A549 (cell line): ENCODE measurements around the gene CTU2. TPM values are rescaled to one million over a fixed set of nuclear protein-coding genes. Genes with fewer than 3 reads are reported as not detected.

Experiments used
- ATAC-seq, 2 experiments: fragments of 200-7000 bp in 1 of 2; fragments of >200 bp in 1 of 2; cut with Nextera tagmentation in 1 of 2; cut with Tn5 transposase in 1 of 2; 3 replicates each; pipeline versions ENCODE4 v1.8.0 to v1.9.1; 2018 to 2020; ENCODE audit warnings: mild to moderate bottlenecking in 1 of 2, moderate library complexity in 1 of 2
- CTCF ChIA-PET: fragments of 300-600 bp; sonication (Branson Sonifier 250); formaldehyde crosslinking; extraction: SDS; loops from one replicate; lab custom pipeline; 2021; ENCODE audit warnings: antibody characterized with exemption, inconsistent platforms; lab: Yijun Ruan, JAX
- POLR2A ChIA-PET: fragments of 350-600 bp; formaldehyde crosslinking; extraction: SDS; loops from one replicate; lab custom pipeline; 2021; ENCODE audit warnings: antibody characterized with exemption, inconsistent platforms; lab: Yijun Ruan, JAX
- DNase-seq, 2 experiments: peaks; one replicate each; pipeline versions ENCODE4 v3.0.0 to v3.0.0-alpha.2; 2011 to 2016; ENCODE audit warnings: low read depth in 1 of 2, low spot score in 1 of 2
- FAIRE-seq: peaks from 2 replicates; lab custom pipeline; 2011; peaks lifted over from hg19 to GRCh38; lab: Jason Lieb, UNC
- H3K27ac ChIP-seq, 2 experiments: fragments of >200 bp; sonication (Bioruptor Twin); formaldehyde crosslinking; 3 replicates each; pipeline ENCODE4 v1.5.1; 2016 to 2017
- H3K4me1 ChIP-seq: fragments of >200 bp; sonication (Bioruptor Twin); formaldehyde crosslinking; 3 replicates; pipeline ENCODE4 v1.6.1; 2016
- H3K4me2 ChIP-seq: fragments of >200 bp; sonication (Bioruptor Twin); formaldehyde crosslinking; 3 replicates; pipeline ENCODE4 v1.6.1; 2016
- H3K4me3 ChIP-seq: fragments of >200 bp; sonication (Bioruptor Twin); formaldehyde crosslinking; 3 replicates; pipeline ENCODE4 v1.5.1; 2016
- H3K9me3 ChIP-seq: fragments of >200 bp; sonication (Bioruptor Twin); formaldehyde crosslinking; 3 replicates; pipeline ENCODE4 v1.6.1; 2016
- CBX8 ChIP-seq: fragments of 200-600 bp; sonication (generic); IDR thresholded peaks from 2 replicates; pipeline ENCODE4 v1.6.1; 2016
- CHD2 ChIP-seq: fragments of 150-350 bp; IDR thresholded peaks from 2 replicates; pipeline ENCODE4 v1.6.1; 2014; ENCODE audit warnings: low read length; ENCODE audit not compliant: partially characterized antibody
- CHD4 ChIP-seq: fragments of 200-600 bp; sonication (generic); IDR thresholded peaks from 2 replicates; pipeline ENCODE4 v1.6.1; 2016; ENCODE audit warnings: antibody characterized with exemption, mild to moderate bottlenecking, borderline replicate concordance
- FOXS1 ChIP-seq: fragments of 250-450 bp; sonication (Bioruptor Pico); IDR thresholded peaks from 2 replicates; pipeline ENCODE4 v1.5.0; 2020; ENCODE audit warnings: mild to moderate bottlenecking, moderate library complexity
- HES2 ChIP-seq: fragments of >200 bp; sonication (Bioruptor Twin); formaldehyde crosslinking; IDR thresholded peaks from 2 replicates; pipeline ENCODE4 v1.6.1; 2016
- HOXA7 ChIP-seq: fragments of 250-450 bp; sonication (Bioruptor Pico); IDR thresholded peaks from 2 replicates; pipeline ENCODE4 v1.5.0; 2020; ENCODE audit warnings: mild to moderate bottlenecking, moderate library complexity
- HOXB13 ChIP-seq: fragments of 250-450 bp; sonication (Bioruptor Pico); IDR thresholded peaks from 2 replicates; pipeline ENCODE4 v1.5.0; 2020; ENCODE audit warnings: low read depth, mild to moderate bottlenecking, moderate library complexity
- HOXB5 ChIP-seq: fragments of 250-450 bp; sonication (Bioruptor Pico); IDR thresholded peaks from 2 replicates; pipeline ENCODE4 v1.5.0; 2020; ENCODE audit warnings: mild to moderate bottlenecking, moderate library complexity
- JUN ChIP-seq, 2 experiments: fragments of >200 bp; sonication (Bioruptor Twin); formaldehyde crosslinking; IDR thresholded peaks; 2 replicates in 1 of 2; 3 replicates in 1 of 2; pipeline ENCODE4 v1.6.1; 2016 to 2017
- KDM5A ChIP-seq: fragments of 200-600 bp; sonication (generic); IDR thresholded peaks from 2 replicates; pipeline ENCODE4 v1.6.1; 2016; ENCODE audit warnings: antibody characterized with exemption, mild to moderate bottlenecking
- NFE2L2 ChIP-seq: fragments of 150-350 bp; conservative IDR thresholded peaks from 2 replicates; pipeline ENCODE4 v1.6.1; 2014; ENCODE audit warnings: low read length
- PBX3 ChIP-seq: IDR thresholded peaks from 2 replicates; pipeline ENCODE4 v1.6.1; 2012
- RAD21 ChIP-seq, 2 experiments: fragments of >200 bp in 1 of 2; sonication (Bioruptor Twin) in 1 of 2; formaldehyde crosslinking in 1 of 2; IDR thresholded peaks in 1 of 2; conservative IDR thresholded peaks in 1 of 2; 2 replicates in 1 of 2; 3 replicates in 1 of 2; pipeline ENCODE4 v1.6.1; 2012 to 2018; ENCODE audit warnings: inconsistent platforms in 1 of 2
- ZSCAN20 ChIP-seq: fragments of 250-450 bp; sonication (Bioruptor Pico); IDR thresholded peaks from 2 replicates; pipeline ENCODE4 v1.8.0; 2022; ENCODE audit warnings: mild to moderate bottlenecking, moderate library complexity
- WGBS: methylation state at CpG from one replicate; pipeline ENCODE4 v1.1.6; 2017; ENCODE audit errors: missing lambda C conversion rate; 5-methylcytosine and 5-hydroxymethylcytosine counted together
- polyA plus RNA-seq, 4 experiments: library from polyadenylated mRNA; depleted of rRNA in 3 of 4; stranded (reverse); fragments of >200 nt; fragmentation: RNase III in 1 of 4; extraction: RNeasy Plus Mini Kit Qiagen cat#74134 plus additional on column Dnase treatment in 1 of 4; gene quantifications; 2 replicates in 3 of 4; 3 replicates in 1 of 4; pipeline ENCODE4 v1.2.3, GENCODE V29; 2011 to 2017

CTU2 gene
- polyA plus RNA-seq, 2 of the 4 experiments (the other 2 are of a cell fraction): 16.4 to 21.8 TPM

GRCh38 chr16:88764913-88765349 lies 58.6 kb downstream of the CTU2 start:
- Histone ChIP-seq H3K4me1 (peaks cover 52% of the 10 kb centered on the region), H3K27ac (peak overlapping the region in 1 of 2 experiments; percentile 35; a peak in 1 of 6 replicates), H3K4me2 (0 out of 3 replicates have a peak overlapping the region, but pooled peaks have one; percentile 17), H3K4me3 (no peak overlapping the region), H3K9me3 (no peaks in the 10 kb centered on the region)
- ChIA-PET CTCF (interaction anchor here (31.8 kb wide), 1 partner anchor 23 kb away, joined by 596 read pairs; no protein-coding TSS in a partner anchor), POLR2A (no interaction called here)
- WGBS: 64% methylated on average over 3 of the region's 9 CpGs
- DNase-seq (no peak), FAIRE-seq (no peak), ATAC-seq (peak in 1 of 2 experiments; percentile 25; a peak in 3 of 6 replicates)
- TF ChIP-seq CHD4 (no peak), ZSCAN20 (CRISPR knock-in tag) (no peak), RAD21 (conservative IDR thresholded peaks at IDR 0.05 in 1 of 2, IDR thresholded peaks at IDR 0.05 in 1 of 2) (no peak), HOXA7 (no peak), JUN (IDR thresholded peaks at IDR 0.05) (no peak), CBX8 (no peak), HOXB13 (CRISPR knock-in tag) (no peak), HES2 (no peak), KDM5A (no peak), PBX3 (no peak), HOXB5 (CRISPR knock-in tag) (no peak), FOXS1 (CRISPR knock-in tag) (no peak), CHD2 (no peak), NFE2L2 (no peak)

Other genes starting within 250 kb of the CTU2 start
- 13.1 and 21.1 TPM in 2 replicates for gene ZC3H18, start 136.1 kb upstream of the CTU2 start, polyA plus RNA-seq (2011; rRNA removed)
- gene ZC3H18, start 136.1 kb upstream of the CTU2 start, polyA plus RNA-seq (2017; fragmentation: RNase III; extraction: RNeasy Plus Mini Kit Qiagen cat#74134 plus additional on column Dnase treatment): 46.5 to 48.2 TPM (median 47.9 TPM) in 3 replicates
- not detected in 2 replicates for gene IL17C, start 67.9 kb upstream of the CTU2 start, polyA plus RNA-seq (2011; rRNA removed)
- gene IL17C, start 67.9 kb upstream of the CTU2 start, polyA plus RNA-seq (2017; fragmentation: RNase III; extraction: RNeasy Plus Mini Kit Qiagen cat#74134 plus additional on column Dnase treatment): not detected in 3 replicates
- gene CYBA, start 55.5 kb upstream of the CTU2 start, polyA plus RNA-seq (2011; rRNA removed): 69.1 and 75.7 TPM in 2 replicates
- gene CYBA, start 55.5 kb upstream of the CTU2 start, polyA plus RNA-seq (2017; fragmentation: RNase III; extraction: RNeasy Plus Mini Kit Qiagen cat#74134 plus additional on column Dnase treatment): 160 to 185 TPM (median 175 TPM) in 3 replicates
- gene MVD, start 43.4 kb upstream of the CTU2 start, polyA plus RNA-seq (2011; rRNA removed): 5.8 and 6.4 TPM in 2 replicates
- 28.6 to 43.1 TPM (median 39.0 TPM) in 3 replicates for gene MVD, start 43.4 kb upstream of the CTU2 start, polyA plus RNA-seq (2017; fragmentation: RNase III; extraction: RNeasy Plus Mini Kit Qiagen cat#74134 plus additional on column Dnase treatment)
- not detected in 2 replicates for gene SNAI3, start 20.0 kb upstream of the CTU2 start, polyA plus RNA-seq (2011; rRNA removed)
- 0.05 to 0.08 TPM in 2 of 3 replicates, not detected in the other for gene SNAI3, start 20.0 kb upstream of the CTU2 start, polyA plus RNA-seq (2017; fragmentation: RNase III; extraction: RNeasy Plus Mini Kit Qiagen cat#74134 plus additional on column Dnase treatment)
- gene RNF166, start 95 bp upstream of the CTU2 start, polyA plus RNA-seq (2011; rRNA removed): 7.9 and 9.4 TPM in 2 replicates
- 10.4 to 11.6 TPM (median 11.6 TPM) in 3 replicates for gene RNF166, start 95 bp upstream of the CTU2 start, polyA plus RNA-seq (2017; fragmentation: RNase III; extraction: RNeasy Plus Mini Kit Qiagen cat#74134 plus additional on column Dnase treatment)
- gene PIEZO1, start 78.7 kb downstream of the CTU2 start, polyA plus RNA-seq (2011; rRNA removed): 26.1 and 35.9 TPM in 2 replicates
- 78.3 to 84.7 TPM (median 79.1 TPM) in 3 replicates for gene PIEZO1, start 78.7 kb downstream of the CTU2 start, polyA plus RNA-seq (2017; fragmentation: RNase III; extraction: RNeasy Plus Mini Kit Qiagen cat#74134 plus additional on column Dnase treatment)
- gene CDT1, start 97.3 kb downstream of the CTU2 start, polyA plus RNA-seq (2011; rRNA removed): 3.4 and 3.8 TPM in 2 replicates
- 16.0 to 17.5 TPM (median 17.0 TPM) in 3 replicates for gene CDT1, start 97.3 kb downstream of the CTU2 start, polyA plus RNA-seq (2017; fragmentation: RNase III; extraction: RNeasy Plus Mini Kit Qiagen cat#74134 plus additional on column Dnase treatment)
- 113 and 115 TPM in 2 replicates for gene APRT, start 105.4 kb downstream of the CTU2 start, polyA plus RNA-seq (2011; rRNA removed)
- 252 to 259 TPM (median 258 TPM) in 3 replicates for gene APRT, start 105.4 kb downstream of the CTU2 start, polyA plus RNA-seq (2017; fragmentation: RNase III; extraction: RNeasy Plus Mini Kit Qiagen cat#74134 plus additional on column Dnase treatment)
- gene GALNS, start 150.4 kb downstream of the CTU2 start, polyA plus RNA-seq (2011; rRNA removed): 7.0 and 14.7 TPM in 2 replicates
- gene GALNS, start 150.4 kb downstream of the CTU2 start, polyA plus RNA-seq (2017; fragmentation: RNase III; extraction: RNeasy Plus Mini Kit Qiagen cat#74134 plus additional on column Dnase treatment): 27.9 to 31.2 TPM (median 29.9 TPM) in 3 replicates
- 70.3 and 77.0 TPM in 2 replicates for gene TRAPPC2L, start 150.6 kb downstream of the CTU2 start, polyA plus RNA-seq (2011; rRNA removed)
- gene TRAPPC2L, start 150.6 kb downstream of the CTU2 start, polyA plus RNA-seq (2017; fragmentation: RNase III; extraction: RNeasy Plus Mini Kit Qiagen cat#74134 plus additional on column Dnase treatment): 69.4 to 80.2 TPM (median 77.5 TPM) in 3 replicates
- gene PABPN1L, start 160.2 kb downstream of the CTU2 start, polyA plus RNA-seq (2011; rRNA removed): not detected in 2 replicates
- gene PABPN1L, start 160.2 kb downstream of the CTU2 start, polyA plus RNA-seq (2017; fragmentation: RNase III; extraction: RNeasy Plus Mini Kit Qiagen cat#74134 plus additional on column Dnase treatment): not detected in 3 replicates